HCT116 (cell line): ENCODE results near the gene KRT7. TPM values are rescaled to one million over a fixed set of nuclear protein-coding genes. Genes with fewer than 3 reads are reported as not detected.

Source experiments
- ATAC-seq: fragments of 200-7000 bp; cut with Tn5 transposase; 2 replicates; pipeline ENCODE4 v1.9.1; 2020; ENCODE audit warnings: mild to moderate bottlenecking, moderate library complexity
- BruUV-seq: library from RNA; stranded (reverse); fragments of 400-500 nt; replicated peaks from 2 replicates; lab custom pipeline; 2021; lab: Mats Ljungman, UMichigan
- CTCF ChIA-PET: fragments of 300-600 bp; sonication (Branson Sonifier 250); formaldehyde crosslinking; loops from one replicate; lab custom pipeline; 2021; ENCODE audit warnings: antibody characterized with exemption; lab: Charles Lee
- POLR2A ChIA-PET: fragments of 300-600, 350-600 bp; sonication (Branson Sonifier 250); formaldehyde crosslinking; loops from one replicate; lab custom pipeline; 2021; ENCODE audit warnings: antibody characterized with exemption; lab: Charles Lee
- RAD21 ChIA-PET, 2 experiments: fragments of 300-600 bp; sonication (Branson Sonifier 250); formaldehyde crosslinking; loops; one replicate each; lab custom pipeline; 2023; ENCODE audit warnings: low total read pairs in 2 of 2; ENCODE audit not compliant: uncharacterized antibody in 2 of 2, unreplicated experiment in 2 of 2, low non-redundant PET in 1 of 2; lab: Charles Lee
- DNase-seq: peaks from one replicate; pipeline ENCODE4 v3.0.0-alpha.2; 2010; ENCODE audit warnings: low read depth, low spot score
- H2AFZ ChIP-seq: fragments of 200-600 bp; shearing (Covaris generic), sonication (generic); 2 replicates; pipeline ENCODE4 v1.6.1; 2017; ENCODE audit warnings: low read depth, mixed run types, mixed read lengths, antibody characterized with exemption, low read length; ENCODE audit not compliant: poor library complexity, severe bottlenecking
- H3K27ac ChIP-seq: 2 replicates; pipeline ENCODE4 v1.5.1; 2012; ENCODE audit warnings: low read depth, low read length
- H3K27me3 ChIP-seq: fragments of 200-600 bp; sonication (generic); 2 replicates; pipeline ENCODE4 v1.6.1; 2016; ENCODE audit warnings: mixed run types, low read length, mixed read lengths; ENCODE audit not compliant: insufficient read depth
- H3K36me3 ChIP-seq, 2 experiments: fragments of 200-500 bp in 1 of 2; fragments of 200-600 bp in 1 of 2; sonication (Bioruptor generic) in 1 of 2; sonication (generic) in 1 of 2; 2 replicates each; pipeline versions ENCODE4 v1.5.1 to v1.6.1; 2014 to 2016; ENCODE audit warnings: low read length in 2 of 2, inconsistent platforms in 1 of 2, mixed read lengths in 1 of 2, mixed run types in 1 of 2; ENCODE audit not compliant: insufficient read depth in 2 of 2, control insufficient read depth in 1 of 2
- H3K4me1 ChIP-seq, 2 experiments: fragments of 200-600 bp in 1 of 2; sonication (generic) in 1 of 2; 2 replicates each; pipeline versions ENCODE4 v1.5.1 to v1.6.1; 2012 to 2017; ENCODE audit warnings: low read length in 2 of 2, inconsistent platforms in 1 of 2, mild to moderate bottlenecking in 1 of 2, mixed read lengths in 1 of 2, mixed run types in 1 of 2, moderate library complexity in 1 of 2; ENCODE audit not compliant: insufficient read depth in 2 of 2, control insufficient read depth in 1 of 2
- H3K4me2 ChIP-seq: fragments of 200-600 bp; sonication (generic); 2 replicates; pipeline ENCODE4 v1.6.1; 2017; ENCODE audit warnings: mixed run types, low read length, mixed read lengths
- H3K4me3 ChIP-seq, 2 experiments: fragments of 200-600 bp in 1 of 2; sonication (generic) in 1 of 2; replicated peaks in 1 of 2; 2 replicates each; pipeline ENCODE4 v1.5.1; 2011 to 2016; ENCODE audit warnings: low read length in 2 of 2, control low read depth in 1 of 2, low read depth in 1 of 2, mild to moderate bottlenecking in 1 of 2, mixed read lengths in 1 of 2, mixed run types in 1 of 2
- H3K79me2 ChIP-seq: fragments of 200-600 bp; sonication (generic); 2 replicates; pipeline ENCODE4 v1.6.1; 2017; ENCODE audit warnings: mild to moderate bottlenecking, mixed run types, low read length, moderate library complexity, mixed read lengths; ENCODE audit not compliant: insufficient read depth
- H3K9ac ChIP-seq: fragments of 200-600 bp; sonication (generic); 2 replicates; pipeline ENCODE4 v1.6.1; 2016; ENCODE audit warnings: low read length, mixed read lengths
- H3K9me2 ChIP-seq: fragments of 200-600 bp; sonication (generic), shearing (Covaris generic); 2 replicates; pipeline ENCODE4 v1.6.1; 2017; ENCODE audit warnings: mixed run types, mild to moderate bottlenecking, moderate library complexity; ENCODE audit not compliant: insufficient read depth
- H3K9me3 ChIP-seq, 2 experiments: fragments of 200-500 bp in 1 of 2; fragments of 200-600 bp in 1 of 2; sonication (Bioruptor generic) in 1 of 2; sonication (generic) in 1 of 2; 2 replicates each; pipeline ENCODE4 v1.6.1; 2014 to 2017; ENCODE audit warnings: low read length in 2 of 2, mixed read lengths in 2 of 2, inconsistent platforms in 1 of 2, low read depth in 1 of 2, mild to moderate bottlenecking in 1 of 2, mixed run types in 1 of 2, moderate library complexity in 1 of 2; ENCODE audit not compliant: control insufficient read depth in 1 of 2, insufficient read depth in 1 of 2
- H4K20me1 ChIP-seq: fragments of 200-600 bp; sonication (generic), shearing (Covaris generic); 2 replicates; pipeline ENCODE4 v1.6.1; 2017; ENCODE audit warnings: mixed run types, mild to moderate bottlenecking, moderate library complexity; ENCODE audit not compliant: insufficient read depth
- ATF3 ChIP-seq: IDR thresholded peaks from 2 replicates; pipeline ENCODE4 v1.6.1; 2012
- CBX3 ChIP-seq: IDR thresholded peaks from 2 replicates; pipeline ENCODE4 v1.6.1; 2012; ENCODE audit warnings: low read depth
- CEBPB ChIP-seq: IDR thresholded peaks from 2 replicates; pipeline ENCODE4 v1.6.1; 2012; ENCODE audit warnings: low read depth
- CTCF ChIP-seq, 3 experiments: fragments of 200-600 bp in 1 of 3; sonication (generic) in 1 of 3; IDR thresholded peaks in 2 of 3; conservative IDR thresholded peaks in 1 of 3; 2 replicates each; pipeline ENCODE4 v1.5.1; 2012 to 2017; ENCODE audit warnings: low read depth in 2 of 3, low read length in 2 of 3, antibody characterized with exemption in 1 of 3, borderline replicate concordance in 1 of 3, control low read depth in 1 of 3, mild to moderate bottlenecking in 1 of 3, mixed read lengths in 1 of 3, mixed run types in 1 of 3, moderate library complexity in 1 of 3; ENCODE audit not compliant: insufficient read depth in 1 of 3
- EGR1 ChIP-seq: IDR thresholded peaks from 2 replicates; pipeline ENCODE4 v1.6.1; 2012; ENCODE audit warnings: low read depth
- ELF1 ChIP-seq: IDR thresholded peaks from 2 replicates; pipeline ENCODE4 v1.6.1; 2012; ENCODE audit warnings: low read depth, borderline replicate concordance
- EZH2phosphoT487 ChIP-seq: fragments of 200-600 bp; IDR thresholded peaks from 2 replicates; pipeline ENCODE4 v1.6.1; 2018; ENCODE audit warnings: antibody characterized with exemption, borderline replicate concordance
- FOSL1 ChIP-seq: IDR thresholded peaks from 2 replicates; pipeline ENCODE4 v1.6.1; 2012; ENCODE audit warnings: low read depth
- JUND ChIP-seq: IDR thresholded peaks from 2 replicates; pipeline ENCODE4 v1.6.1; 2012
- MAX ChIP-seq: IDR thresholded peaks from 2 replicates; pipeline ENCODE4 v1.6.1; 2012
- POLR2A ChIP-seq: IDR thresholded peaks from 2 replicates; pipeline ENCODE4 v1.7.0; 2011; ENCODE audit warnings: borderline replicate concordance; ENCODE audit not compliant: insufficient read depth, insufficient read length; ENCODE audit errors: extremely low read depth
- RAD21 ChIP-seq: IDR thresholded peaks from 2 replicates; pipeline ENCODE4 v1.6.1; 2012; ENCODE audit warnings: low read depth, mild to moderate bottlenecking
- REST ChIP-seq: IDR thresholded peaks from 2 replicates; pipeline ENCODE4 v1.6.1; 2012; ENCODE audit warnings: low read depth
- SIN3A ChIP-seq: IDR thresholded peaks from 2 replicates; pipeline ENCODE4 v1.6.1; 2012; ENCODE audit warnings: low read depth
- SP1 ChIP-seq: IDR thresholded peaks from 2 replicates; pipeline ENCODE4 v1.6.1; 2012; ENCODE audit warnings: low read depth
- SRF ChIP-seq: IDR thresholded peaks from 2 replicates; pipeline ENCODE4 v1.6.1; 2012; ENCODE audit warnings: low read depth
- TCF7L2 ChIP-seq: IDR thresholded peaks from 2 replicates; pipeline ENCODE4 v1.7.0; 2011; ENCODE audit warnings: borderline replicate concordance, inconsistent platforms; ENCODE audit not compliant: insufficient read depth, insufficient read length; ENCODE audit errors: extremely low read depth
- YY1 ChIP-seq: IDR thresholded peaks from 2 replicates; pipeline ENCODE4 v1.6.1; 2011; ENCODE audit warnings: low read length, low read depth, moderate library complexity, mild to moderate bottlenecking; ENCODE audit not compliant: insufficient replicate concordance; ENCODE audit errors: extremely low read depth
- ZBTB33 ChIP-seq: IDR thresholded peaks from 2 replicates; pipeline ENCODE4 v1.6.1; 2011; ENCODE audit warnings: mild to moderate bottlenecking, low read length, moderate library complexity; ENCODE audit not compliant: insufficient replicate concordance; ENCODE audit errors: extremely low read depth
- ZNF274 ChIP-seq: fragments of 200-500 bp; sonication (Bioruptor generic); IDR thresholded peaks from 2 replicates; pipeline ENCODE4 v1.6.1; 2014; ENCODE audit warnings: mild to moderate bottlenecking, low read depth, low read length, inconsistent platforms
- intact Hi-C: fragments of 100-400 bp; cut with micrococcal nuclease; formaldehyde crosslinking; loops from 2 replicates; pipeline ENCODE4 v1.10.0; 2022
- total RNA-seq: library from RNA; stranded (reverse); gene quantifications from one replicate; pipeline ENCODE4 v1.2.1, GENCODE V29; 2021; ENCODE audit not compliant: unreplicated experiment

Gene KRT7
- total RNA-seq, 1 experiment from 2014 or later: 72.6 TPM

- ATAC-seq (no peak), DNase-seq (no peak)
- Histone ChIP-seq H2AFZ (no peak overlapping the region), H3K4me2 (no peak overlapping the region), H3K79me2 (no peaks in the 10 kb centered on the region), H3K4me1 (no peaks in the 10 kb centered on the region), H3K36me3 (no peaks in the 10 kb centered on the region), H3K27me3 (no peaks in the 10 kb centered on the region), H3K9me2 (no peaks in the 10 kb centered on the region), H3K27ac (no peak overlapping the region), H3K4me3 (no peak overlapping the region), H3K9ac (no peak overlapping the region), H4K20me1 (no peaks in the 10 kb centered on the region), H3K9me3 (no peaks in the 10 kb centered on the region)
- CTCF ChIA-PET: interaction anchor here (0.6 kb wide), 1 partner anchor 15 kb away, joined by 3 read pairs; no protein-coding TSS in a partner anchor
- BruUV-seq: no TSS peak
- intact Hi-C loops: no loop called here
- POLR2A ChIA-PET: no interaction called here
- TF ChIP-seq TCF7L2 (no peak), POLR2A (no peak), ZNF274 (no peak), SIN3A (no peak), CBX3 (no peak), MAX (no peak), CEBPB (no peak), SP1 (no peak), YY1 (no peak), REST (no peak), FOSL1 (no peak), ELF1 (no peak), ATF3 (no peak), CTCF (IDR thresholded peaks at IDR 0.05 in 2 of 3, conservative IDR thresholded peaks at IDR 0.05 in 1 of 3; ENCODE audit: borderline replicate concordance in 1 of 3, insufficient read depth in 1 of 3, low read depth in 2 of 3, low read length in 2 of 3) (no peak), JUND (no peak), RAD21 (no peak), ZBTB33 (no peak), SRF (no peak), EGR1 (no peak), EZH2phosphoT487 (no peak)
- RAD21 ChIA-PET: no interaction called here
Measured at GRCh38 chr12:52268212-52268611, 35.2 kb downstream of the KRT7 start.
